GM18517 (cell line): ENCODE data around the gene SLC7A10.
"Not testable (repeated sequence)": the region's sequence is repeated elsewhere in the genome, so short reads cannot be mapped to it uniquely, and the experiment has no call there.

Experiments
- ATAC-seq: cut with Tn5 transposase; IDR thresholded peaks from one replicate; pipeline ENCODE4 v1.9.1; 2021; ENCODE audit warnings: mild to moderate bottlenecking, moderate library complexity; ENCODE audit not compliant: unreplicated experiment

SLC7A10 gene

GRCh38 chr19:33204136-33204973 is 21.3 kb downstream of the SLC7A10 start:
- no peak for ATAC-seq

GRCh38 chr19:33203529-33203928 is 22.1 kb downstream of the SLC7A10 start:
- ATAC-seq, result no peak

DNA sequence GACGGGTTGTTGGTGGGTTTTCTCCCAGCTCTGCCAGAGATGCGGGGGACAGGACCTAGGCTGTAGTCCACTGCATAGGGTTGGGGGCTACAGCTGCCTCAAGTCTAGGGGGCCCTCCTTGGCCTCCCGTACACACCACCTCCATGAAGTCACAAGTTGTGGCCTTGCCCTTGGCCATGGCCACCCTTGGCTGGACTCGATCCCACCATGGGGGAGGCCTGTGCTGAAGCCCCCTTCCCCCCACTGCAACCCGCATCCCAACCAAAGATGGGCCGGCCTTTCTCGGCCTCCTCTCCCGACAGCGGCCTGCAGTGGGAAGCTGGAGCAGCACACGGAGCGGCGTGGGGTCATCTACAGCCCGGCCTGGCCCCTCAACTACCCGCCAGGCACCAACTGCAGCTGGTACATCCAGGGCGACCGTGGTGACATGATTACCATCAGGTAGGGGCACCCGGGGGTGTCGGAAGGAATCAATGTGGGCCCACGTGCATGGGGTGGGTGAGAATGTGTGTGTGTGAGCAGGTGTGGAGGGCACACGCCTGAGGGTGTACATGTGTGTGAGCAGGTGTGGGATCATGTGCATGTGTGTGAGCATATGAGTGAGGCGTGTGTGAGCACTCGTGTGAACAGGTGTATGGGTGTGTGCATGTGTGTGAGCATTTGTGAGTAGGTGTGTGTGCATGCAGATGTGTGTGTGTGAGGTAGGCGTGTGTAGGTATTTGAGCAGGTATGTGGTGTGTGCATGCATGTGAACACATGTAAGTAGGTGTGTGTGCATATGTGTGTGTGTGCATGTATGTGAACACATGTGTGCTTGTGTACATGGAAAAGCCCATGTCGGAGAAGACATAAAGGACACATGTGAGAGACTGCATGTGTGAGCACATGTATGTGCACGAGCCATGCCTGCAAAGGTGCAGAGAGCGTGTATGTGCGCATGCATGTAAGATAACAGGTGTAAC is 22.8 kb downstream of the SLC7A10 start:
- no peak for ATAC-seq

- ATAC-seq, result no peak
Measured at GRCh38 chr19:33201886-33202545, 23.6 kb downstream of the SLC7A10 start.

DNA sequence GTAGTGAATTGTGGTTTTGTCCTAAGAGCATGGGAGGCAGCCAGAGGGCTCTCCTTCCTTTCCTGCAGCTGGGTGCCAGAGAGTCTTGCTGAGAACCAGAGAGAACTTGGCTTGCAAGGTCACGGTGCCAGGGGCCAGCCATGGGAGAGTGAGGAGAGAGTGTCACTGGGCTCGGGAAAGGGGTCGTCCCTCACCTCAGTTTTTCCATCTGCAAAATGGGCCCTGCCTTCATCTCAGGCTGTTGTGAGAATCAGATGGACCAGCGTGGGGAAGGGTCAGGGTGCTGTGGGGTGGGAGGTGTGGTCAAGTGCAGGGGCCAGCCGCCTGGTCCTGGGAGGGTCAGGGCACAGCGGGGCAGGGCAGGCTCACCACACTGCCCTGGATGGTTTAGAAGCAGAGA is 24.2 kb downstream of the SLC7A10 start:
- ATAC-seq, result no peak

DNA sequence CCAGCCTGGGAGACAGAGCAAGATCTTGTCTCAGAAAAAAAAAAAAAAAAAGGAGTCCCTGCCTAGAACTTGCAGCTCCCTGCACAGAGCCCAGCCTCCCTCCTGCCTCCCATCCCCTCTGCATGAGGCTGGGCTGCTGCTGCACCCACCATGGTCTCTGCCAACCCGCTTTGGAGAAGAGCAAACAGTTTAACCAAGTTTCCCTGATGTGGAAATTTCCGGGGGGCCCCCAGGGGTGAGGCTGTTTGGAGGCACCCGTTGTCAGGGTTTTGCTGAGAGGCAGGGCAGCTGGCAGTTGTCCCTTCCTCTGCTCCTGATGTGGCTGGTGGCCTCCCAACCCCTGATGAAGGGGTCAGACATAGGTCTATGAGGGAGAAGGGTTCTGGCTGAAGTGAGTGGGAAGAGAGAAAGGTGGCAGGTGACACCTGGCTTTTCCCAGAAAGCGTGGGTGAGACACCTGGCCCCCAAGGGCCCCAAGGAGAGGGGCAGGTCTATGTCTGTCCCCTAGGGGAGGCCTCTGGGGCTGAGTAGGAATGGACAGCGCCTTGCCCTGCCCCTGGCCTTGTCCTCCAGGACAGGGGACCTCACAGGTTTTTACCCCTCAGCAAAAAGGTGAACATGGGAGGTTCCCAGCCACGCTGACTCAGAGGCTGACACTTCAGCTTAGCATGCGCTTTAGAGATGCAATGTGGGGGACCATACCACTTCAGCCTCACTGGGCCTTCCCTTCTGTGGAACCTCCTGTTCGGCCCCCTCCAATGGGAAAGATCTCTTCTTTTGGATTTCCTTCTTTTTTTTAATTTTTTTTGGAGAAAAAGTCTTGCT is 26.0 kb downstream of the SLC7A10 start:
- no peak for ATAC-seq

DNA sequence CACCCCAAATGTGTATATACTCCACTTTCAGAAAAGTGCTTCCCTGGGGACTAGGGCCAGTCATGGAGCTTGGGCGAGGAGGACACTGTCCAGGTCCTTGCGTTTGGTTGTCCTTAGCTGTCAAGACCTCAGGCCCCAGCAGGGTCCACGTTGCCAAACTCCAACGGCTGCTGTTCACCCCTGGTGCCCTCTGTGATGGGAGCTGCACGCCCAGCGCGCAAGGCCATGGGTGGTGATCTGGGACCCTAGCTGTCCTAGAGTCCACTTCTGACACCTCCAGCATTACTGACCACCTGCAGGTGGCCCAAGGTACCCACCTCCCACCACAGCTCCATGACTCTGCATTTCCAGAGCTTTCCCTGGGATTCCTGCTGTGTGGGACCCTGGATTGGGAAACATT is 27.5 kb downstream of the SLC7A10 start:
- no peak for ATAC-seq

DNA sequence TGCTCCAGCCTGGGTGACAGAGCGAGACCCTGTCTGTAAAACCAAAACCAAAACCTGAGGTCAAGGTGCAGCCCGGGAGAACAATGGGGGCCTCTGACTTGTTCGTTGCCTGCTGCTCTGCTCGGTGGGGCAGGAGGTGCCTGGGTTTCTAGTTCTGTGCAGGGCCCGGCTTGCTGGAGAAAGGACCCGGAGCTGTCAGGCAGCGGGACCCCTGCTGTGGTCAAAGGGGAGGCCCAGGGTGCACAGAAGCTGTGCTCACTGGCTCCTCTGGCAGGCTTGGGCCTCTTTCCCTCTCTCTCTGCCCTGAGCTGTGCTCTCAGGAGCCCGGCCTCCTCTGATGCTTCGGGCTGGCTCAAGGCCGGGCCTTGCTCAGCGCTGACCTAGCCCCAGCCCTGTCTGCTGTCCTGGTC is 28.1 kb downstream of the SLC7A10 start:
- no peak for ATAC-seq

- ATAC-seq, result no peak
Measured at GRCh38 chr19:33196446-33197193, 29.0 kb downstream of the SLC7A10 start.

DNA sequence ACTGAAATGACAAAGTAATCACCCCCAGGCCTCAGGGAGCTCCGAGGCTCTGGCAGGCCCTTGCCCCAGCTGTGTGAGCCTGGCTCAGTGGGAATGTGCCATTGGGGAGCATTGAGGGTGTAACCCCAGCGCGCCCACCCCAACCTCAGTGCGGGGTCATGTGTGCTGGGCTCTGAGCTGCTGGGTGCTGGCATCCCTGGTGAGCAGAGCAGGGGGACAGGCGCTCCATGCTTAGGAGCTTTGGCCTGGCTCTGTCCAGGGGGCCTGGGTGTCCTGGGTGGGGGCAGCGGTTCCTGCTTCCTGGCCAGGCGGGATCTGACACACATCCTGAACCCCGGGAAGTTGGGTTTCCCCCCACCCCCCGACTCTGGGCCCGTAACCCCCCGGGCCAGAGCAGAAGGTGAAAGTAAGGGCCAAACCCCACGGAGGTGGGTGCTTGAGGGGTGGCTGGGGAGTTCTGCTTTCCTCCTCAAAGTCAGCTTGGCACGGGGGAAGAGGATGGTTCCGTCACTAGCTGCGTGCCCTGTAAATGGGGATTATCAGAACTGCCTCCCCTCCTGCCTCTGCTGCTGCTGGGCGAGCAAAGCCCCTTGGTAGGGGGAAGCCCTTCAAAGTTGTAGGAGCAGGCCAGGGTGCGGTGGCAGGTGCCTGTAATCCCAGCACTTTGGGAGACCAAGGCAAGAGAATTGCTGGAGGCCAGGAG is 29.9 kb downstream of the SLC7A10 start:
- ATAC-seq, result no peak

GRCh38 chr19:33194886-33195644 is 30.6 kb downstream of the SLC7A10 start:
- ATAC-seq, result no peak

GRCh38 chr19:33194532-33194885 is 31.1 kb downstream of the SLC7A10 start:
- no peak for ATAC-seq

DNA sequence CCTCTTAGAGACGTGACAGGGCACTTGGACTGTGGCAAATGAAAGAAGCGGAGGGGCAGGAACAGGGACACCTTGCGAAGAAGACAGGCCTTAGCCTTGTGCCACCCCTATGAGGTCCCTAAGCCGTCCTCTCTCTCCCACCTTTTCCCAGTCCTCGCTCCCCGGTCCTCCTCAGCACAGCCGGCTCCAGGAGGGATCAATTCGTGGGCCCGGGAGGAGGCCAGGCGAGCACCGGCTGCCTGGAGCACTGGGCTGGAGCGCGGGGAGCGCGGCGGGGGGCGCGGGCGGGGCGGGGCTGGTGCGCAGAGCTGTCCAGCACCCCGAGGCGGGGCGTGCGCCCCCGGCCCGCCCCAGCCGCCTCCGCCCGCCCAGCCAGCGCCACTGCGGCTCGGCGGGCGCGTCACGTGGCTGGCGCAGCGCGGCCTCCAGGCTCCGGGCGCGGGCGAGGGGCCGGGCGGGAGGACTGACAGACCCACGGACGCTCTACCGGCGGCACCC is 31.7 kb downstream of the SLC7A10 start, which contains the start of gene LRP3:
LRP3 (plus strand) TSS at position 466 of the 498 bp plus-strand sequence. CDS start 456 bp downstream, outside the sequence.
- ATAC-seq, result no peak

DNA sequence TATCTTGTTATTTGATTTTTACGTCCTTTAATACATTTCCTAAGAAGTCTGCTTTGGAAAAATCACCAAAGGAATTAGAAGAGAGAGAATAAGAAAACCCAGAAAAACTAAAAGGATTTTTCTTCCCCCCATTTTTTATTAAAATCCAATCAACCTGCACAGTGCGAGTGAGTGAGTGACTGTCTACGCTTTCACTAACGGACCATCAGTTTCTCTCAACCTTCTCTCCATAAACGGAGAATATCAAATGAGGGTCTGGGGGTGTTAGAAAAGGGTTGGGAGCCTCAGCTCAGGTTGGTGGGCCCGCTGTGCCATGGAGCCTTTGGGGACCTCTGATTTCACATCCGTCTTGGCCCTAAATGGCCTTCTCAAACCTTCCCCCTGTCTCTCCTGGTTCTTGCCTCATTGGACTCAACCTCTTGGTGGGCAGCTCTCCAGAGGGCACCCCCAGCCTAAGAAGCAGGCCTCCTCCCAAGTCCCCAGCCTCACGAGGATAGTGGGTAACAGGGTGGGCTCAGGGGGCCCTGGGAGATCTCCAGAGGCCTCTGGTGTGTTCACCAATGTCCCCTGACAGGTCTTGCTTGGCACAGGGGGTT is 32.3 kb downstream of the SLC7A10 start:
- ATAC-seq, result no peak

GRCh38 chr19:33192010-33192409 is 33.6 kb downstream of the SLC7A10 start:
- no peak for ATAC-seq

DNA sequence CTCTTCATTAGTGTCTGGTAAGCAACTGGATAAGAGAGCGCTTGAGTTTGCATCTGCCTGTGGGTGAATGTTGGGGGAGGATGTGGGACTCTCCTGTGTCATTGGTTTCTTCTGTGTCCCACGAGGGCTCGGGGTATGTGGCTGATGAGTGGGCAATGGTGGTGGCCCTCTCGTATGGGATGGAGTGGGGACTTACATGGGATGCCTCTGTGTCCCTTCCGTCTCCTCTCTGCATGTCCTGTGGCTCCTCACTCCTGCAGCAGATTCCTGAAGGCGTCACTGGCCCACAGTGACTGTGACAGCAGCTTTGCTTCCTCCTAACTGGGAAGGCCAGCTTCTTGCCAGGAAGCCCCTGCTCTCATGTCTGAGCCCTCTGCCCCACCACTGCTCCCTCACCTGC is 34.1 kb downstream of the SLC7A10 start:
- ATAC-seq, result no peak

DNA sequence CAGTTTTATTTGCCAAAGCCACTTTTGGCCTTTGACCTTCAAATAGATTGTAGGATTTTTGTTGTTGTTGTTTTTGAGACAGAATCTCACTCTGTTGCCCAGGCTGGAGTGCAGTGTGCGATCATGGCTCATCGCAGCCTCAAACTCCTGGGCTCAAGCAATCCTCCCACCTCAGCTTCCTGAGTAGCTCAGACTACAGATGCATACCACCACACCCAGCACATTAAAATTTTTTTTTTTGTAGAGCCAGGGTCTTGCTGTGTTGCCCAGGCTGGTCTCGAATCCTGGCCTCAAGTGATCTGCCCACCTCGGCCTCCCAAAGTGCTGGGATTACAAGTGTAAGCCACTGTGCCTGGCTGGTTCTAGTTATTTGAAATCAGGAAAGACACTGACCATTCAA is 34.6 kb downstream of the SLC7A10 start:
- ATAC-seq, result not testable (repeated sequence)

DNA sequence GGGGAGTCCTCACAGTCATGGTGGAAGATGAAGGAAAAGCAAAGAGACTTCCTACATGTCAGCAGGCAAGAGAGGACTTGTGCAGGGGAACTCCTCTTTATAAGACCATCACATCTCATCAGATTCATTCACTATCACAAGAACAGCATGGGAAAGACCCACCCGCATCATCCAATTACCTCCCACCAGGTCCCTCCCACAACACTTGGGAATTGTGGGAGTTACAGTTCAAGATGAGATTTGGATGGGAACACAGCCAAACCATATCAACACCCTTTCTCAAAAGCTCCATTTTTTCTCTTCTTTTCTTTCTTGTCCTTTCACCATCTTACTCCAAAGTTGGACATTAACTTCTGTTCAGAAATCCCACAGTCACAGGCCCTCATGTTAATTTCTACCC is 36.2 kb downstream of the SLC7A10 start:
- ATAC-seq, result no peak
